NCI-H446 (cell line): Measurements from ENCODE around the gene HOXB3.
A peak's percentile ranks its signal among the peaks of the same experiment; 100 is the strongest.

Experiments used
- DNase-seq, 2 experiments: peaks; one replicate each; lab custom pipeline; 2025; lab: John Stamatoyannopoulos, UW

Gene HOXB3

GRCh38 chr17:48556576-48557401, 33.3 kb downstream of the HOXB3 start:
- DNase-seq = no peak

- no peak for DNase-seq
Measured at GRCh38 chr17:48556229-48556575, 33.8 kb downstream of the HOXB3 start.

GRCh38 chr17:48555258-48556228, 34.5 kb downstream of the HOXB3 start:
- peak in 1 of 2 experiments; percentile 64 for DNase-seq

GRCh38 chr17:48554412-48555257, 35.4 kb downstream of the HOXB3 start:
- DNase-seq = peak in 1 of 2 experiments; percentile 25

- DNase-seq = no peak
Measured at GRCh38 chr17:48553826-48554225, 36.2 kb downstream of the HOXB3 start.

- DNase-seq = no peak
Measured at GRCh38 chr17:48553190-48553547, 36.9 kb downstream of the HOXB3 start.

- no peak for DNase-seq
Measured at GRCh38 chr17:48552466-48553189, 37.4 kb downstream of the HOXB3 start.

GRCh38 chr17:48551596-48552465, 38.2 kb downstream of the HOXB3 start:
- no peak for DNase-seq

- no peak for DNase-seq
Measured at GRCh38 chr17:48551214-48551555, 38.9 kb downstream of the HOXB3 start.

- no peak for DNase-seq
Measured at GRCh38 chr17:48550502-48551213, 39.4 kb downstream of the HOXB3 start.

- no peak for DNase-seq
Measured at GRCh38 chr17:48549914-48550501, 40.0 kb downstream of the HOXB3 start.

GRCh38 chr17:48549281-48549630, 40.8 kb downstream of the HOXB3 start:
- DNase-seq = no peak

- no peak for DNase-seq
Measured at GRCh38 chr17:48548523-48549280, 41.3 kb downstream of the HOXB3 start.

- DNase-seq = peak in 1 of 2 experiments; percentile 27
Measured at GRCh38 chr17:48547808-48548522, 42.1 kb downstream of the HOXB3 start.

GRCh38 chr17:48546924-48547807, 42.9 kb downstream of the HOXB3 start:
- DNase-seq = peak in 1 of 2 experiments; percentile 66

GRCh38 chr17:48546137-48546923, 43.7 kb downstream of the HOXB3 start:
- DNase-seq = peak; percentile 50 to 77
